Upper lobe of left lung (tissue), 6 donors: ENCODE results near the gene LASP1. TPM values are rescaled to one million over a fixed set of nuclear protein-coding genes. Genes with fewer than 3 reads are reported as not detected.

ENCODE experiments used
- ATAC-seq, 2 donors: fragments of 200-7000 bp; cut with Tn5 transposase; one replicate each; pipeline ENCODE4 v1.9.1; 2022; ENCODE audit warnings: mild to moderate bottlenecking in 2 of 2, moderate library complexity in 2 of 2; ENCODE audit not compliant: low FRiP score in 2 of 2
- DNase-seq, 2 donors: peaks; one replicate each; pipeline ENCODE4 v3.0.0-alpha.2; 2019 to 2020
- H3K27ac ChIP-seq, 4 donors: fragments of 200-600 bp; sonication (generic); one replicate each; pipeline ENCODE4 v1.5.1; 2016 to 2019
- H3K27me3 ChIP-seq, 4 donors: fragments of 200-600 bp; sonication (generic); one replicate each; pipeline ENCODE4 v1.5.1; 2017 to 2019
- H3K36me3 ChIP-seq, 4 donors: fragments of 200-600 bp; sonication (generic); one replicate each; pipeline ENCODE4 v1.5.1; 2016 to 2019
- H3K4me1 ChIP-seq, 4 donors: fragments of 200-600 bp; sonication (generic); one replicate each; pipeline ENCODE4 v1.5.1; 2018 to 2019
- H3K4me3 ChIP-seq, 4 donors: fragments of 200-600 bp; sonication (generic); one replicate each; pipeline ENCODE4 v1.5.1; 2017 to 2019; ENCODE audit warnings: mild to moderate bottlenecking in 2 of 4, moderate library complexity in 1 of 4
- H3K9me3 ChIP-seq, 4 donors: fragments of 200-600 bp; sonication (generic); one replicate each; pipeline ENCODE4 v1.5.1; 2018 to 2019
- CTCF ChIP-seq, 6 experiments: fragments of 450-650 bp in 4 of 6; fragments of 200-600 bp in 2 of 6; sonication (generic) in 2 of 6; IDR thresholded peaks; one replicate each; pipeline ENCODE4 v1.5.1; 2016 to 2019; ENCODE audit warnings: antibody characterized with exemption in 6 of 6
- EP300 ChIP-seq, 4 donors: sonication (generic); formaldehyde crosslinking; IDR thresholded peaks; one replicate each; pipeline ENCODE4 v1.5.1; 2017; ENCODE audit warnings: antibody characterized with exemption in 4 of 4, control low read depth in 2 of 4
- POLR2A ChIP-seq, 4 donors: fragments of 450-650 bp; IDR thresholded peaks; one replicate each; pipeline ENCODE4 v1.5.1; 2016 to 2017; ENCODE audit warnings: antibody characterized with exemption in 4 of 4, mild to moderate bottlenecking in 2 of 4
- POLR2AphosphoS5 ChIP-seq, 2 donors: sonication (generic); formaldehyde crosslinking; IDR thresholded peaks; one replicate each; pipeline ENCODE4 v1.5.1; 2017; ENCODE audit warnings: antibody characterized with exemption in 2 of 2
- WGBS, 2 donors: methylation state at CpG; one replicate each; pipeline ENCODE4 v1.1.5; 2017 to 2018; 5-methylcytosine and 5-hydroxymethylcytosine counted together
- total RNA-seq, 6 donors: library from RNA; depleted of rRNA in 4 of 6; stranded (reverse); fragments of >200 nt in 4 of 6; gene quantifications; one replicate each; pipeline versions ENCODE4 v1.1.0 to v1.2.1, GENCODE V29; 2016 to 2021
- donor health status: DM: no; HTN: no; CAD: no; lungs with moderate emphysema.
- donor health status: DM: no; HTN: yes; CAD: no; lungs with severe emphysema.

The LASP1 gene
- total RNA-seq, 6 donors from 2014 or later = 97.9 to 168 (median 149) TPM

- Histone ChIP-seq H3K27me3 (no peaks in the 10 kb centered on the region), H3K27ac (peak overlapping the region in 3 of 4 donors; percentile 26 to 79 (median 77)), H3K36me3 (peaks cover 5 to 71% (median 26%) of the 10 kb centered on the region in 4 donors), H3K4me3 (no peak overlapping the region), H3K9me3 (no peaks in the 10 kb centered on the region), H3K4me1 (peaks cover 76 to 78% (median 77%) of the 10 kb centered on the region in 4 donors)
- 68 to 78% methylated on average over 7 to 9 of the region's 9 CpGs for WGBS, 2 donors
- no peak for ATAC-seq
- TF ChIP-seq CTCF (IDR thresholded peaks at IDR 0.05) (no peak), POLR2A (IDR thresholded peaks at IDR 0.05) (no peak), EP300 (IDR thresholded peaks at IDR 0.05) (no peak), POLR2AphosphoS5 (IDR thresholded peaks at IDR 0.05) (no peak)
- DNase-seq = no peak
Observed at GRCh38 chr17:38885044-38885727, 15.3 kb downstream of the LASP1 start.

- DNase-seq (no peak), ATAC-seq (no peak)
- no peak overlapping the region for H3K4me3 ChIP-seq
- 52 to 53% methylated on average over 11 of the region's 11 CpGs for WGBS, 2 donors
- TF ChIP-seq POLR2AphosphoS5 (IDR thresholded peaks at IDR 0.05) = no peak
- no peak for TF ChIP-seq POLR2A (IDR thresholded peaks at IDR 0.05)
- no peak for TF ChIP-seq CTCF (IDR thresholded peaks at IDR 0.05)
- no peak for TF ChIP-seq EP300 (IDR thresholded peaks at IDR 0.05)
- H3K27ac ChIP-seq = peak overlapping the region in 3 of 4 donors; percentile 30 to 79 (median 77)
- H3K27me3 ChIP-seq = no peaks in the 10 kb centered on the region
- H3K9me3 ChIP-seq = no peaks in the 10 kb centered on the region
- H3K36me3 ChIP-seq = peaks cover 2 to 72% (median 33%) of the 10 kb centered on the region in 4 donors
- peaks cover 69 to 78% (median 70%) of the 10 kb centered on the region in 4 donors for H3K4me1 ChIP-seq
Observed at GRCh38 chr17:38885728-38886642, 16.1 kb downstream of the LASP1 start.

- ATAC-seq = no peak
- 76 to 80% methylated on average over 8 of the region's 8 CpGs for whole genome bisulfite sequencing, 2 donors
- TF ChIP-seq POLR2A (IDR thresholded peaks at IDR 0.05) (no peak), POLR2AphosphoS5 (IDR thresholded peaks at IDR 0.05) (no peak), EP300 (IDR thresholded peaks at IDR 0.05) (no peak), CTCF (IDR thresholded peaks at IDR 0.05) (no peak)
- peaks cover 5 to 72% (median 37%) of the 10 kb centered on the region in 4 donors for H3K36me3 ChIP-seq
- H3K9me3 ChIP-seq = no peaks in the 10 kb centered on the region
- H3K27ac ChIP-seq = peak overlapping the region in 2 of 4 donors; percentile 30 to 79
- H3K27me3 ChIP-seq = no peaks in the 10 kb centered on the region
- DNase-seq = no peak
- H3K4me1 ChIP-seq = peaks cover 63 to 75% (median 64%) of the 10 kb centered on the region in 4 donors
- no peak overlapping the region for H3K4me3 ChIP-seq
Observed at GRCh38 chr17:38886643-38887010, 16.8 kb downstream of the LASP1 start.

GRCh38 chr17:38888842-38889241 lies 19.0 kb downstream of the LASP1 start:
- Histone ChIP-seq H3K4me1 (peaks cover 57 to 73% (median 60%) of the 10 kb centered on the region in 4 donors), H3K36me3 (peaks cover 12 to 79% (median 53%) of the 10 kb centered on the region in 4 donors)

More at GRCh38 chr17:38888842-38889241, 19.0 kb downstream of the LASP1 start:
- DNase-seq (no peak), ATAC-seq (no peak)
- Histone ChIP-seq H3K9me3 (no peaks in the 10 kb centered on the region), H3K27me3 (no peaks in the 10 kb centered on the region), H3K27ac (no peak overlapping the region), H3K4me3 (no peak overlapping the region)
- TF ChIP-seq POLR2A (IDR thresholded peaks at IDR 0.05) (no peak), EP300 (IDR thresholded peaks at IDR 0.05) (no peak), CTCF (IDR thresholded peaks at IDR 0.05) (no peak), POLR2AphosphoS5 (IDR thresholded peaks at IDR 0.05) (no peak)
- 90 to 91% methylated on average over 9 of the region's 9 CpGs for WGBS, 2 donors
